ENCODE results near the gene COPG1.

GRCh38 chr3:129320825-129321487 is 71.5 kb downstream of the COPG1 start:
- TF ChIP-seq CTCF (IDR thresholded peaks at IDR 0.05; ENCODE audit: insufficient read depth, low read depth, low read length) (no peak), EZH2 (IDR thresholded peaks at IDR 0.05; ENCODE audit: insufficient read depth, low read length) (no peak)

Measured in astrocyte (in vitro differentiated cells and primary cell).